Smooth muscle cell (in vitro differentiated cells): ENCODE results near the gene ZBTB40. TPM values are rescaled to one million over a fixed set of nuclear protein-coding genes. Genes with fewer than 3 reads are reported as not detected.

Experiments used
- DNase-seq: peaks from one replicate; lab custom pipeline; 2025; ENCODE audit not compliant: unreplicated experiment; lab: John Stamatoyannopoulos, UW
- H2AFZ ChIP-seq: fragments of 200-600 bp; sonication (generic); 2 replicates; pipeline ENCODE4 v1.6.0; 2016; ENCODE audit warnings: antibody characterized with exemption, low read depth, mild to moderate bottlenecking
- H3F3A ChIP-seq: fragments of 200-600 bp; sonication (generic); 2 replicates; pipeline ENCODE4 v1.6.0; 2017; ENCODE audit warnings: antibody characterized with exemption, low read depth
- H3K27ac ChIP-seq: fragments of 200-600 bp; sonication (generic); 2 replicates; pipeline ENCODE4 v1.5.1; 2016; ENCODE audit warnings: low read depth, mild to moderate bottlenecking
- H3K27me3 ChIP-seq: fragments of 200-600 bp; sonication (generic); 2 replicates; pipeline ENCODE4 v1.6.1; 2016; ENCODE audit warnings: low read depth, mild to moderate bottlenecking
- H3K36me3 ChIP-seq: fragments of 200-600 bp; sonication (generic); 2 replicates; pipeline ENCODE4 v1.5.1; 2016; ENCODE audit warnings: low read depth
- H3K4me1 ChIP-seq: fragments of 200-600 bp; sonication (generic); 2 replicates; pipeline ENCODE4 v1.5.1; 2016; ENCODE audit warnings: low read depth
- H3K4me2 ChIP-seq: fragments of 200-600 bp; sonication (generic); 2 replicates; pipeline ENCODE4 v1.6.0; 2016; ENCODE audit warnings: mild to moderate bottlenecking
- H3K4me3 ChIP-seq: fragments of 200-600 bp; sonication (generic); 2 replicates; pipeline ENCODE4 v1.5.1; 2016; ENCODE audit warnings: mild to moderate bottlenecking
- H3K79me2 ChIP-seq: fragments of 200-600 bp; sonication (generic); 2 replicates; pipeline ENCODE4 v1.6.0; 2016; ENCODE audit warnings: low read depth, mild to moderate bottlenecking
- H3K9ac ChIP-seq: fragments of 200-600 bp; sonication (generic); 2 replicates; pipeline ENCODE4 v1.6.0; 2016; ENCODE audit warnings: low read depth
- H3K9me3 ChIP-seq: fragments of 200-600 bp; sonication (generic); replicated peaks from 2 replicates; pipeline ENCODE4 v1.5.1; 2016; ENCODE audit warnings: low read depth
- H4K20me1 ChIP-seq: fragments of 200-600 bp; sonication (generic); 2 replicates; pipeline ENCODE4 v1.6.0; 2016; ENCODE audit warnings: low read depth
- WGBS: methylation state at CpG from one replicate; pipeline ENCODE4 v1.1.7; 2016; ENCODE audit warnings: low lambda C conversion rate; 5-methylcytosine and 5-hydroxymethylcytosine counted together
- polyA plus RNA-seq: library from polyadenylated mRNA; unstranded; fragments of >200 nt; fragmentation: Nextera tagmentation; extraction: Ambion mirVana; gene quantifications from 2 replicates; pipeline ENCODE4 v1.2.1, GENCODE V29; 2016
- total RNA-seq: library from RNA; depleted of rRNA; stranded (reverse); fragments of >200 nt; gene quantifications from 2 replicates; pipeline ENCODE4 v1.2.3, GENCODE V29; 2014
- TF ChIP-seq, protein P1 (sequence below): fragments of 200-600 bp; sonication (generic); IDR thresholded peaks from 2 replicates; pipeline ENCODE4 v1.5.1; 2017; ENCODE audit warnings: borderline replicate concordance, mild to moderate bottlenecking, antibody characterized with exemption; ENCODE audit not compliant: insufficient read depth, poor library complexity, severe bottlenecking

The ZBTB40 gene
- total and polyA plus RNA-seq, 2 experiments from 2014 or later = 4.1 to 14.6 TPM

DNA sequence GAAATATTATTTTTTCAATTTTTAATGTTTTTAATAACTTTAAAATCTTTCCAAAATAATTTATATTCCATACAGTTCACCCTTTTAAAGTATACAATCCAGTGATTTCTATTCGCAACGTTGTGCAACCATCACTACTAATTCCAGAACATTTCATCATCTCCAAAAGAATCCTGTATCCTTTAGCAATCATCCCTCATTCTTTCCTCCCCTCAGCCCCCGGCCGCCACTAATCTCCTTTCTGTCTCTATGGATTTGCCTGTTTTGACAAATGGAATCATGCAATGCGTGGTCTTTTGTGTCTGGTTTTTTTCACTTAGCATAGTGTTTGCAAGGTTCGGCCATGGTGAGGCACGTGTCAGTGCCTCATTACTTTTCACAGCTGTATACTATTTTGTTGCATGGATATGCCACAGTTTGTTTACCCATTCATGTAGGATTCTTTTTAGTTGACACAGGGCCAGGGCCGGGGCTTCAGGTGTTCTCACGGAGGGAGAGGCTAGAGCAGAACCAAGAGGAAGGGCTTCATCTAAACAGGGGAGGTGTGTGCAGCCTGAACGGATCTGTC, 40.6 kb upstream of the ZBTB40 start:
- Histone ChIP-seq H2AFZ (no peak overlapping the region), H3F3A (no peaks in the 10 kb centered on the region), H3K36me3 (no peaks in the 10 kb centered on the region), H4K20me1 (no peaks in the 10 kb centered on the region), H3K4me2 (no peak overlapping the region), H3K79me2 (no peaks in the 10 kb centered on the region), H3K9ac (no peak overlapping the region), H3K27ac (no peak overlapping the region), H3K9me3 (no peaks in the 10 kb centered on the region), H3K27me3 (no peaks in the 10 kb centered on the region), H3K4me3 (no peak overlapping the region), H3K4me1 (no peaks in the 10 kb centered on the region)
- 79% methylated on average over 10 of the region's 10 CpGs for WGBS
- DNase-seq = no peak
- TF ChIP-seq, protein P1, sequence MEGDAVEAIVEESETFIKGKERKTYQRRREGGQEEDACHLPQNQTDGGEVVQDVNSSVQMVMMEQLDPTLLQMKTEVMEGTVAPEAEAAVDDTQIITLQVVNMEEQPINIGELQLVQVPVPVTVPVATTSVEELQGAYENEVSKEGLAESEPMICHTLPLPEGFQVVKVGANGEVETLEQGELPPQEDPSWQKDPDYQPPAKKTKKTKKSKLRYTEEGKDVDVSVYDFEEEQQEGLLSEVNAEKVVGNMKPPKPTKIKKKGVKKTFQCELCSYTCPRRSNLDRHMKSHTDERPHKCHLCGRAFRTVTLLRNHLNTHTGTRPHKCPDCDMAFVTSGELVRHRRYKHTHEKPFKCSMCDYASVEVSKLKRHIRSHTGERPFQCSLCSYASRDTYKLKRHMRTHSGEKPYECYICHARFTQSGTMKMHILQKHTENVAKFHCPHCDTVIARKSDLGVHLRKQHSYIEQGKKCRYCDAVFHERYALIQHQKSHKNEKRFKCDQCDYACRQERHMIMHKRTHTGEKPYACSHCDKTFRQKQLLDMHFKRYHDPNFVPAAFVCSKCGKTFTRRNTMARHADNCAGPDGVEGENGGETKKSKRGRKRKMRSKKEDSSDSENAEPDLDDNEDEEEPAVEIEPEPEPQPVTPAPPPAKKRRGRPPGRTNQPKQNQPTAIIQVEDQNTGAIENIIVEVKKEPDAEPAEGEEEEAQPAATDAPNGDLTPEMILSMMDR = no peak

DNA sequence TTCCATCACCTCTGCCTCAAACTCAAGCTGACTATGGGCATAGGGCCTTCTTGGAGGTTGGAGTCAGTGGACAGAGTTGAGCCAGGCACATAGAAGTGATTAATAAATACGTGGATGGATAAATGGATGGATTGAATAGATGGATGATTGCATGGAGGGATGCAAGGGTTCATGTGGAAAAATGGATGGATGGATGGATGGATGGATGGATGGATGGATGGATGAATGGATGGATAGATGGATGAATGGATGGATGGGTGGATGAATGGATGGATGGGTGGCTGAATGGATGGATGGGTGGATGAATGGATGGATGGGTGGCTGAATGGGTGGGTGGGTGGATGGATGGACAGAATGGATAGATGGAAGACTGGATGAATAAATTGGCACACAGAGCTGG, 40.1 kb upstream of the ZBTB40 start:
- Histone ChIP-seq H3K27ac (no peak overlapping the region), H3K36me3 (no peaks in the 10 kb centered on the region), H3K9me3 (no peaks in the 10 kb centered on the region), H3K4me3 (no peak overlapping the region), H3K9ac (no peak overlapping the region), H3K27me3 (no peaks in the 10 kb centered on the region), H2AFZ (no peak overlapping the region), H3K4me1 (no peaks in the 10 kb centered on the region), H3F3A (no peaks in the 10 kb centered on the region), H3K79me2 (no peaks in the 10 kb centered on the region), H4K20me1 (no peaks in the 10 kb centered on the region), H3K4me2 (no peak overlapping the region)
- TF ChIP-seq, protein P1 = no peak
- WGBS = 98% methylated on average over 1 of the region's 1 CpG
- no peak for DNase-seq

DNA sequence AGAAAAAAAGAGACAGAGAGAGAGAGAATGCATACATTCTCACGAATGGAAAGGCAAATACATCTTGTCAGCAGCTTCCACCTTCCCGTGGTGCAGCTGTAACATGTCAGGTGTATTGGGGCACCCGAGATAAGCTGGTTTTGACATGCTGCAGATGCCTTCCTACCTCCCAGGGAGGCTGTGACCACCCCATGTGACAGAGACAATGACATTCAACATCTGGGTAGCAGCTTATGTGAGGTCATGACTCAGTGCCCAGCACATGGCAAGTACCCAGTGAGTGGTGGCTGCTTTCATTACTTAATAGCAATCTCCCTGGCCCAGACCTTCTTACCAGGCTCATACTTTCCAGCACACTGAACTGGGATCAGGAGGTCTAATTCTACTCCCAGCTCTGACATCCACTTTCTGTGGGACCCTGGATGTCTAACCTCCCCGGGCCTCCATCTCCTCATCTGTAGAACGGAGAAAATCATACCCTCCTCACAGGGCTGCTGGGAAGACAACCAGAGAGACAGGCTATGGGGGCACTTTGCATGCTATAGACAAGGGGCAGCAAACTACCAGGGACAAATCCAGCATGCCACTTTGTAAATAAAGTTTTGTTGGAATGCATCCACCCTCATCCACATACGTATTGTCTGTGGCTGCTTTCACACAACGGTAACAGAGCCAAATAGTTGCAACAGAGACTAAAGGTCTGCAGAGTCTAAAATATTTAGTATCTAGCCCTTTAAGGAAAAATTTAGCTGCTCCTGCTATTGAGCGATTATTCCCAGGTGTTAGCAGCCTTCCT, 38.5 kb upstream of the ZBTB40 start:
- H2AFZ ChIP-seq = no peak overlapping the region
- H3F3A ChIP-seq = no peaks in the 10 kb centered on the region
- no peaks in the 10 kb centered on the region for H3K27me3 ChIP-seq
- H3K9ac ChIP-seq = no peak overlapping the region
- no peak overlapping the region for H3K4me2 ChIP-seq
- TF ChIP-seq, protein P1 = no peak
- H3K27ac ChIP-seq = peak overlapping the region; percentile 4
- no peaks in the 10 kb centered on the region for H4K20me1 ChIP-seq
- 69% methylated on average over 8 of the region's 8 CpGs for WGBS
- no peaks in the 10 kb centered on the region for H3K4me1 ChIP-seq
- no peak for DNase-seq
- no peaks in the 10 kb centered on the region for H3K36me3 ChIP-seq
- H3K4me3 ChIP-seq = no peak overlapping the region
- no peaks in the 10 kb centered on the region for H3K9me3 ChIP-seq
- no peaks in the 10 kb centered on the region for H3K79me2 ChIP-seq
